IgD-negative memory B cell (primary cell): Measurements from ENCODE around the gene PFAS. TPM values are rescaled to one million over a fixed set of nuclear protein-coding genes. Genes with fewer than 3 reads are reported as not detected.
"Not testable (repeated sequence)": the region's sequence is repeated elsewhere in the genome, so short reads cannot be mapped to it uniquely, and the experiment has no call there.

Experiments
- H3K27ac Mint-ChIP-seq, 3 donors: one replicate each; pipeline ENCODE4 v1.8.0; 2020 to 2022; ENCODE audit warnings: mild to moderate bottlenecking in 3 of 3, mixed read lengths in 3 of 3, moderate library complexity in 1 of 3
- H3K27me3 Mint-ChIP-seq: one replicate; pipeline ENCODE4 v1.8.0; 2021; ENCODE audit warnings: mixed read lengths
- H3K36me3 Mint-ChIP-seq: one replicate; pipeline ENCODE4 v1.8.0; 2020; ENCODE audit warnings: mild to moderate bottlenecking, mixed read lengths
- H3K4me1 Mint-ChIP-seq, 3 donors: one replicate each; pipeline ENCODE4 v1.8.0; 2020 to 2022; ENCODE audit warnings: mixed read lengths in 3 of 3, mild to moderate bottlenecking in 1 of 3
- H3K4me3 Mint-ChIP-seq, 4 donors: one replicate each; pipeline ENCODE4 v1.8.0; 2020 to 2022; ENCODE audit warnings: mild to moderate bottlenecking in 4 of 4, mixed read lengths in 4 of 4, moderate library complexity in 3 of 4
- H3K9me3 Mint-ChIP-seq, 3 donors: one replicate each; pipeline ENCODE4 v1.8.0; 2020 to 2021; ENCODE audit warnings: mixed read lengths in 3 of 3, mild to moderate bottlenecking in 1 of 3
- polyA plus RNA-seq: library from polyadenylated mRNA; unstranded; fragments of 300-500 nt; fragmentation: Illumina TruSeq; gene quantifications from one replicate; pipeline ENCODE4 v1.2.3, GENCODE V29; 2021

The PFAS gene
- polyA plus RNA-seq, 1 donor from 2014 or later = 15.5 TPM

- Mint-ChIP-seq H3K27me3 (no peaks in the 10 kb centered on the region), H3K36me3 (peaks cover 7% of the 10 kb centered on the region), H3K4me3 (peak overlapping the region; percentile 95 to 100 (median 98)), H3K9me3 (no peaks in the 10 kb centered on the region), H3K4me1 (peaks cover 24 to 39% (median 25%) of the 10 kb centered on the region in 3 donors), H3K27ac (peak overlapping the region; percentile 100)
Measured at GRCh38 chr17:8249621-8250500, 772 bp downstream of the PFAS start.

DNA sequence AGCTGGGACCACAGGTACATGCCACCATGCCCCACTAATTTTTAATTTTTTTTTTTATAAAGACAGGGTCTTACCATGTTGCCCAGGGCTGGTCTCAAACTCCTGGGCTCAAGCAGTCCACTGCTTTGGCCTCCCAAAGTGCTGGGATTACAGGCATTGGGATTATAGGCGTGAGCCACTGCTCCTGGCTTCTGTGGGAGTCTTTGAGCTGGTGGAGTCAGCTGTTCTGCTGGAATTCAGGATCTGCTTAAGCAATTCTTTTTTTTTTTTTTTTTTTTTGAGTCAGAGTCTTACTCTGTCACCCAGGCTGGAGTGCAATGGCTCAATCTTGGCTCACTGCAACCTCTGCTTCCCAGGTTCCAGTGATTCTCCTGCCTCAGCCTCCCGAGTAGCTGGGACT, 2.3 kb downstream of the PFAS start:
- H3K9me3 Mint-ChIP-seq, H3K36me3 Mint-ChIP-seq, H3K4me3 Mint-ChIP-seq, H3K27me3 Mint-ChIP-seq, H3K27ac Mint-ChIP-seq: not testable (repeated sequence)
- H3K4me1 Mint-ChIP-seq = peaks cover 13 to 31% (median 15%) of the 10 kb centered on the region in 3 donors

DNA sequence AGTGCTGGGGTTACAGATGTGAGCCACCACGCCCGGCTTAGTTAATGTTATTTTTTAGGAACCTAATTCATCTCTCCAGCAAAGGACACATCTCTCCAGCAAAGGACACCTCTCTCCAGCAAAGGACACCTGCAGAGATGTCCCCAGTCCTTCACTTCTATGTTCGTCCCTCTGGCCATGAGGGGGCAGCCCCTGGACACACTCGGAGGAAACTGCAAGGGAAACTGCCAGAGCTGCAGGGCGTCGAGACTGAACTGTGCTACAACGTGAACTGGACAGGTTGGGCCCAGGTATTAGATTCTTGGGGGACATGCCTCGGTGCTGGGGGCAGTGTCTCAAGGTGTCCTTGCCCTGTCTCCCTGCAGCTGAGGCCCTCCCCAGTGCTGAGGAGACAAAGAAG, 4.7 kb downstream of the PFAS start:
- H3K9me3 Mint-ChIP-seq = no peaks in the 10 kb centered on the region
- H3K36me3 Mint-ChIP-seq = peaks cover 1% of the 10 kb centered on the region
- peak overlapping the region in 1 of 3 donors; percentile 45 for H3K27ac Mint-ChIP-seq
- no peak overlapping the region for H3K4me3 Mint-ChIP-seq
- H3K27me3 Mint-ChIP-seq = no peaks in the 10 kb centered on the region
- H3K4me1 Mint-ChIP-seq = peaks cover 11 to 16% (median 13%) of the 10 kb centered on the region in 3 donors

GRCh38 chr17:8254881-8255280, 5.8 kb downstream of the PFAS start:
- no peak overlapping the region for H3K4me3 Mint-ChIP-seq
- no peak overlapping the region for H3K27ac Mint-ChIP-seq
- peaks cover 6 to 7% (median 6%) of the 10 kb centered on the region in 3 donors for H3K4me1 Mint-ChIP-seq
- no peaks in the 10 kb centered on the region for H3K27me3 Mint-ChIP-seq
- peaks cover 1% of the 10 kb centered on the region for H3K36me3 Mint-ChIP-seq
- H3K9me3 Mint-ChIP-seq = no peaks in the 10 kb centered on the region

- Mint-ChIP-seq H3K4me3 (peak overlapping the region in 1 of 4 donors; percentile 8), H3K27ac (peak overlapping the region in 1 of 3 donors; percentile 53), H3K4me1 (peaks cover under 1% of the 10 kb centered on the region in 3 donors), H3K9me3 (no peaks in the 10 kb centered on the region), H3K36me3 (peaks cover 1% of the 10 kb centered on the region), H3K27me3 (no peaks in the 10 kb centered on the region)
Measured at GRCh38 chr17:8255499-8255898, 6.4 kb downstream of the PFAS start.

DNA sequence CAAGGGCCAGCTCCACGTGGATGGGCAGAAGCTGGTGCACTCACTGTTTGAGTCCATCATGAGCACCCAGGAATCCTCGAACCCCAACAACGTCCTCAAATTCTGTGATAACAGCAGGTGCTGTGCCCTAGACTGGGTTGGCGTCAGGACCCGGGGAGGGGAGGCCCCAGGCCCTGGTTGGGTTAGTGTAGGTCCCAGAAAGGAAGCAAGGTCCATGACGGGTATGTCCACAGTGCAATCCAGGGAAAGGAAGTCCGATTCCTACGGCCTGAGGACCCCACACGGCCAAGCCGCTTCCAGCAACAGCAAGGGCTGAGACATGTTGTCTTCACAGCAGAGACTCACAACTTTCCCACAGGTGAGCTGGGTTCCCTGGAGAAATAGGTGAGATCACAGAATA, 7.2 kb downstream of the PFAS start:
- Mint-ChIP-seq H3K4me3 (no peak overlapping the region), H3K27ac (no peak overlapping the region), H3K36me3 (peaks cover 5% of the 10 kb centered on the region), H3K9me3 (no peaks in the 10 kb centered on the region), H3K27me3 (no peaks in the 10 kb centered on the region), H3K4me1 (no peaks in the 10 kb centered on the region)

DNA sequence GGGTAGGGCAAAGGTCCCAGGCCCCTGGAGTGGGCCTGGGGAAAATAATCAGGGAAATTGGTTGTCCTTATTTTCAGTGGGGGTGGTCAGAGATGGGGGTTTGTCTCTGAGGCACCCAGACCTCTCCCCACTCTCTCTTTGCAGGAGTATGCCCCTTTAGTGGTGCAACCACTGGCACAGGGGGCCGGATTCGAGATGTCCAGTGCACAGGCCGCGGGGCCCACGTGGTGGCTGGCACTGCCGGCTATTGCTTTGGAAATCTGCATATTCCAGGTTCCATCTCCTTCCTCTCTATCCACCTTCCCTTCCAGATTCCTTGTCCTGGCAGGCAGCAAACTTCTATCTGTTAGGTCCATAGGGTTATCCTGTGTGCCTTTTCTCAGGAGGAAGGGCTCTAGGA, 7.6 kb downstream of the PFAS start:
- H3K27ac Mint-ChIP-seq = no peak overlapping the region
- peaks cover 5% of the 10 kb centered on the region for H3K36me3 Mint-ChIP-seq
- H3K4me1 Mint-ChIP-seq = no peaks in the 10 kb centered on the region
- H3K27me3 Mint-ChIP-seq = no peaks in the 10 kb centered on the region
- no peaks in the 10 kb centered on the region for H3K9me3 Mint-ChIP-seq
- no peak overlapping the region for H3K4me3 Mint-ChIP-seq

DNA sequence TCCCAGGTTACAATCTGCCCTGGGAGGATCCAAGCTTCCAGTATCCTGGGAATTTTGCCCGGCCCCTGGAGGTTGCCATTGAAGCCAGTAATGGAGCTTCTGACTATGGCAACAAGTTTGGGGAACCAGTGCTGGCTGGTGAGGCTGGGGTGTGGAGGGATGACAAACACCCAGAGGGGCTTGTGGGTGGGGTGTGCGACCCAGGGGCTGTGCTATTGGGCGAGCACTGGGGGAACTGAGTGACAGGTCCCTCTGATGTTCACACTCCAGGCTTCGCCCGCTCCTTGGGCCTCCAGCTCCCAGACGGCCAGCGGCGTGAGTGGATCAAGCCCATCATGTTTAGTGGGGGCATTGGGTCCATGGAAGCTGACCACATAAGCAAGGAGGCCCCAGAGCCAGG, 8.7 kb downstream of the PFAS start:
- no peaks in the 10 kb centered on the region for H3K4me1 Mint-ChIP-seq
- H3K27ac Mint-ChIP-seq = no peak overlapping the region
- no peaks in the 10 kb centered on the region for H3K9me3 Mint-ChIP-seq
- H3K27me3 Mint-ChIP-seq = no peaks in the 10 kb centered on the region
- H3K4me3 Mint-ChIP-seq = no peak overlapping the region
- H3K36me3 Mint-ChIP-seq = peaks cover 5% of the 10 kb centered on the region

- peaks cover 7% of the 10 kb centered on the region for H3K36me3 Mint-ChIP-seq
- H3K27ac Mint-ChIP-seq = no peak overlapping the region
- H3K4me3 Mint-ChIP-seq = no peak overlapping the region
- no peaks in the 10 kb centered on the region for H3K27me3 Mint-ChIP-seq
- H3K9me3 Mint-ChIP-seq = no peaks in the 10 kb centered on the region
- no peaks in the 10 kb centered on the region for H3K4me1 Mint-ChIP-seq
Measured at GRCh38 chr17:8264320-8264719, 15.2 kb downstream of the PFAS start.

GRCh38 chr17:8264836-8265542, 15.9 kb downstream of the PFAS start:
- no peak overlapping the region for H3K27ac Mint-ChIP-seq
- H3K4me1 Mint-ChIP-seq = no peaks in the 10 kb centered on the region
- no peak overlapping the region for H3K4me3 Mint-ChIP-seq
- no peaks in the 10 kb centered on the region for H3K27me3 Mint-ChIP-seq
- H3K9me3 Mint-ChIP-seq = no peaks in the 10 kb centered on the region
- peaks cover 7% of the 10 kb centered on the region for H3K36me3 Mint-ChIP-seq

- H3K9me3 Mint-ChIP-seq = no peaks in the 10 kb centered on the region
- peaks cover 5% of the 10 kb centered on the region for H3K36me3 Mint-ChIP-seq
- H3K27ac Mint-ChIP-seq = no peak overlapping the region
- H3K4me3 Mint-ChIP-seq = no peak overlapping the region
- no peaks in the 10 kb centered on the region for H3K27me3 Mint-ChIP-seq
- H3K4me1 Mint-ChIP-seq = no peaks in the 10 kb centered on the region
Measured at GRCh38 chr17:8266648-8267479, 17.8 kb downstream of the PFAS start.

DNA sequence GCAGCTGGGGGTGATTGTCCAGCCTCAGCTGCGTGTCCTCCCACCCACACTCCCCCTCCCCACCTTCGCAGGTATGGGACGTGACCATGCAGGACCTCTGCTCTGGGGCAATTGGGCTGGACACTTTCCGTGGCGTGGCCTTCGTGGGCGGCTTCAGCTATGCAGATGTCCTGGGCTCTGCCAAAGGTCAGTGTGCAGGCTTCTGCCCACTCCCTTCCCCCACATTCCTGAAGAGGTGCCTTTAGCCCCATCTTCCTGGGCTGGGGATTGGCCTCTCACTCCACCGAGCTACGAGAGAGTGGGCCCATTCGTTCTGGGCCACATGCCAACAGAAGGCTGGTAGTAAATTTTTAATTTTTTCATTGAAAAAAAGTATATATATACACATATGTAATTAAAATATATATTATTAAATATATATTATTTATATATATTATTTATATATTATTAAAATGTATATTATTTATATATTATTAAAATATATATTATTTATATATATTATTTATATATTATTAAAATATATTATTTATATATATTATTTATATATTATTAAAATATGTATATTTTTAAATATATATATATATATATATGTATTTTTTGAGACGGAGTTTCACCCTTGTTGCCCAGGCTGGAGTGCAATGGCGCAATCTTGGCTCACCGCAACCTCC, 18.5 kb downstream of the PFAS start:
- Mint-ChIP-seq H3K9me3 (no peaks in the 10 kb centered on the region), H3K36me3 (peaks cover 5% of the 10 kb centered on the region), H3K27ac (no peak overlapping the region)

GRCh38 chr17:8268550-8269298, 19.6 kb downstream of the PFAS start:
- H3K27ac Mint-ChIP-seq = peak overlapping the region in 2 of 3 donors; percentile 21 to 23
- no peaks in the 10 kb centered on the region for H3K27me3 Mint-ChIP-seq
- peaks cover 3% of the 10 kb centered on the region for H3K36me3 Mint-ChIP-seq
- peaks cover 0 to 1% (median 0%) of the 10 kb centered on the region in 3 donors for H3K9me3 Mint-ChIP-seq
- H3K4me3 Mint-ChIP-seq = no peak overlapping the region
- H3K4me1 Mint-ChIP-seq = no peaks in the 10 kb centered on the region

More for the DNA sequence above, 18.5 kb downstream of the PFAS start:
- H3K4me3 Mint-ChIP-seq = no peak overlapping the region
- no peaks in the 10 kb centered on the region for H3K4me1 Mint-ChIP-seq
- no peaks in the 10 kb centered on the region for H3K27me3 Mint-ChIP-seq

- Mint-ChIP-seq H3K27me3 (no peaks in the 10 kb centered on the region), H3K9me3 (peaks cover 0 to 1% (median 0%) of the 10 kb centered on the region in 3 donors), H3K4me1 (no peaks in the 10 kb centered on the region), H3K4me3 (no peak overlapping the region), H3K36me3 (peaks cover 4% of the 10 kb centered on the region), H3K27ac (no peak overlapping the region)
Measured at GRCh38 chr17:8272421-8272820, 23.3 kb downstream of the PFAS start.
